ENCODE data around the gene UPK1B.
"Not testable (repeated sequence)": the region's sequence is repeated elsewhere in the genome, so short reads cannot be mapped to it uniquely, and the experiment has no call there.

UPK1B gene

DNA sequence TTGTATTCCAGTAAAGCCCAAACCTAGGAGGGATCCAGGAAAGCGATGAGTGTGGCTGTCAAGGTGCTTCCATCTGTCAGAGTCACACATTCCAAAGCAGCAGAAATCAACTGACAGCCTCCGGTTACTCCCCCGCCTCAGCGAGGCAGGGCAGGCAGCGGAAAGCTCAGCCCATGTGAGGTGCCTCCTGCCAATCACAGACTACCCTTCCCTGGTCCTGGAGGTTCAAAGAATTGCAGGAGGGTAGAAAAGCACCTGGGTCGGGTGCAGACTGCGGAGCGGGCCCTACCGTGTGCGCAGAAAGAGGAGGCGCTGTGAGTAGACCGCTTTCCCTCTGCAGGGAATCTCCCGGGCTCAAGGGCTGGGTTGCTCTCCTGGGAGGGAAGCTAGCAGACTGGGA lies at the start of gene UPK1B:
UPK1B (plus strand) TSS at position 274 of the 400 bp plus-strand sequence. CDS start 13,144 bp downstream, outside the sequence.
- DNase-seq (ENCODE audit: low spot score): no peak

DNA sequence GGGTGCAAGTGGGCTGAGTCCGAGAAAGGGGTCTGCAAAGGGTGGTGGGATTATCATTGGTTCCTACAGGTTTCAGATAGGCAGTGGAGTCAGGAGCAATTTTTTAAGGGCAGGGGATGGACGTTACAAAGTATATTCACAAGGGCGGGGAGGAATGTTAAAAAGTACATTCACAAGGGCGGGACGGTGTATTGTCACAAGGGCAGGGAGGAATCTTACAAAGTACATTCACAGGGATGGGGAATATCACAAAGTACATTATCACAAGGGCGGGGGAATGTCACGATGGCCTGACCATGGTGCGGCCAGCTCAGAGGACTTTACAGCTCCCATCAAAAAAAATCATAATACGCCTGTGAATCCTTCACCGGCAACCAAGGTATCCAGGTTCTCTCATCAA lies 48.1 kb upstream of the UPK1B start:
- no peak for DNase-seq (ENCODE audit: low spot score)

DNA sequence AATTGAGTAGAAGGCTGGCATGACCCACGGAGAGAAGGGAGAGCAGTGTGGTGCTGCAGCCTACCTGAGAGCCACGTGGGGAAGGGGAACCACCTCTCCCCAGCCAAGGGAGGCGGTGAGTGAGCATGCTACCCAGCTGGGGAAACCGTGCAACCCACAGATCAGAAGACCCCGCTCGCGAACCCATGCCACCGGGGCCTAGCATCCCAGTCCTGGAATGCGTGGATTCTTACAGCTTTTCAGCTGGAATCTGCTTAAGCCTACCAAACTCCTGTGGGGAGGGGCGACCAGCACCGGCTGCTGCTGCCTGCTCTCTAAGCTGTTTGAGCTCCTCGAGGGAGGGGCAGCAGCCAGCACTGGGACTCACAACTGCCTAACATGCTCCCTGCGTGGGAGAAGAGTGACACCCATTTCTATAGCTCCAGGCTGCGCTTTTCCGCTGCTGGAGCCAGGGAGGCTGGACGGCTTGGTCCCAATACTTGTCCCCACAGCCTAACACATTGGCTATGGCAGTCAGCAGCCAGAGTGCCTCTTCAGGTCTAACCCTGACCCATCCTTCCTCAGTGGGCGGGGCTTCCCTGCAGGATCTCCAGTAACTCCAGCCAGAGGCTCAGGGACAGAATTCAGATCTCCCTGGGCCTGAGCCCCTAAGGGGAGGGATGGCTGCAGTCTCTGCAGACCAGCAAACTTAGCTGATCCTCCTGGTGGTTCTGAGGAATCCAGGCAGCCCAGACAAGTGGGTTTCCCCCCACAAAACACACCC lies 47.5 kb upstream of the UPK1B start:
- no peak for DNase-seq (ENCODE audit: low spot score)

DNA sequence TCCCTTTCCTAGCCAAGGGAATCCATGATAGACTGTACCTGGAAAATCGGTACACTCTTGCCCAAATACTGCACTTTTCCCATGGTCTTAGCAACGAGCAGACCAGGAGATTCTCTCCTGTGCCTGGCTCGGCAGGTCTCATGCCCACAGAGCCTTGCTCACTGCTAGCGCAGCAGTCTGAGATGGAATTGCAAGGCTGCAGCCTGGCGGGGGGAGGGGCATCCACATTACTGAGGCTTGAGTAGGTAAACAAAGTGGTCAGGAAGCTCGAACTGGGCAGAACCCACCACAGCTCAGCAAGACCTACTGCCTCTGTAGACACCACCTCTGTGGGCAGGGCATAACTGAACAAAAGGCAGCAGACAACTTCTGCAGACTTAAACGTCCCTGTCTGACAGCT lies 43.1 kb upstream of the UPK1B start:
- DNase-seq (ENCODE audit: low spot score): not testable (repeated sequence)

DNA sequence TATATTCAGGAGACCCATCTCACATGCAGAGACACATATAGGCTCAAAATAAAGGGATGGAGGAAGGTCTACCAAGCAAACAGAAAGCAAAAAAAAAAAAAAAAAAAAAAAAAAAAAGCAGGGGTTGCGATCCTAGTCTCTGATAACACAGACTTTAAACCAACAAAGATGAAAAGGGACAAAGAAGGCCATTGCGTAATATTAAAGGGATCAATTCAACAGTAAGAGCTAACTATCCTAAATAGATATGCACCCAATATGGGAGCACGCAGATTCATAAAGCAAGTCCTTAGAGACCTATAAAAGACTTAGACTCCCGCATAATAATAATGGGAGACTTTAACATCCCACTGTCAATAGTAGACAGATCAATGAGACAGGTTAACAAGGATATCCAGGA lies 41.1 kb upstream of the UPK1B start:
- DNase-seq (ENCODE audit: low spot score): not testable (repeated sequence)

DNA sequence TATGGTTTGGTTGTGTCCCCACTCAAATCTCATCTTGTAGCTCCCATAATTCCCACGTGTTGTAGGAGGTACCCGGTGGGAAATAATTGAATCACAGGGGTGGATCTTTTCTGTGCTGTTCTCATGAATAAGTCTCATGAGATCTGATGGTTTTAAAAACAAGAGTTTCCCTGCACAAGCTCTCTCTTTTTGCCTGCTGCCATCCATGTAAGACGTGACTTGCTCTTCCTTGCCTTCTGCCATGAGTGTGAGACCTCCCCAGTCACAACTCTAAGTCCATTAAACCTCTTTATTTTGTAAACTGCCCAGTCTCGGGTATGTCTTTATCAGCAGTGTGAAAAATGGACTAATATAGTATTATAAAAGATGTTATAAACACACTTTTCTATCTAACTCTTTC lies 34.0 kb upstream of the UPK1B start:
- DNase-seq (ENCODE audit: low spot score): not testable (repeated sequence)

DNA sequence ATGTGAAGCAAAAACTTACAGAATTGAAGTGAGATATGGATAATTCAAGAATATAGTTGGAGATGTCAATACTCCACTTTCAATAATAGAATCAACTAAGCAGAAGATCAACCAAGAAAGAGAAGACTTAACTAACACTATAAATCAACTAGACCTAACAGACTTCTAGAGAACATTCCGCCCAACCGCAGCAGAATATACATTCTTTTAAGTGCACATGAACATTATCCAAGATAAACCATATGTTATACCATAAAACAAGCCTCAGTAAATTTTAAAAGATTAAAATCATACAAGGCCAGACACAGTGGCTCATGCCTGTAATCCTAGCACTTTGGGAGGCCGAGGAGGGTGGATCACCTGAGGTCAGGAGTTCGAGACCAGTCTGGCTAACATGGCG lies 32.9 kb upstream of the UPK1B start:
- DNase-seq (ENCODE audit: low spot score): no peak

DNA sequence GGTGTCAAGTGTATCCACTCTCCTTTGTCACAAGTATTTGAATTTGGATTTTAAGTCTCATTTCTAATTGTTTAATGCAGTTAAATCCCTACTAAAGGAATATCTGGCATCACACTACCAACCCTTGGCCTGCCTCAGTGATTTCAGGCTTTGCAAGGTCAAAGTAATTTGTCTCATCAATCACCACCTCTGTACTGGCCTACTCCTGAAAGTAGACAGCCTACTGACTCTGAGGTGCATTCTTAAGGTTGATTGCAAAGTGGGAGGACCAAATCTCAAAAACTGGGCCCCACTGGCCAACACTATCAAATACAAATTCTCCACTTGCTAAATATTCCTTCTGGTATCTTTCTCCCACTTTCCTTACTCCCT lies 28.3 kb upstream of the UPK1B start:
- no peak for DNase-seq (ENCODE audit: low spot score)

DNA sequence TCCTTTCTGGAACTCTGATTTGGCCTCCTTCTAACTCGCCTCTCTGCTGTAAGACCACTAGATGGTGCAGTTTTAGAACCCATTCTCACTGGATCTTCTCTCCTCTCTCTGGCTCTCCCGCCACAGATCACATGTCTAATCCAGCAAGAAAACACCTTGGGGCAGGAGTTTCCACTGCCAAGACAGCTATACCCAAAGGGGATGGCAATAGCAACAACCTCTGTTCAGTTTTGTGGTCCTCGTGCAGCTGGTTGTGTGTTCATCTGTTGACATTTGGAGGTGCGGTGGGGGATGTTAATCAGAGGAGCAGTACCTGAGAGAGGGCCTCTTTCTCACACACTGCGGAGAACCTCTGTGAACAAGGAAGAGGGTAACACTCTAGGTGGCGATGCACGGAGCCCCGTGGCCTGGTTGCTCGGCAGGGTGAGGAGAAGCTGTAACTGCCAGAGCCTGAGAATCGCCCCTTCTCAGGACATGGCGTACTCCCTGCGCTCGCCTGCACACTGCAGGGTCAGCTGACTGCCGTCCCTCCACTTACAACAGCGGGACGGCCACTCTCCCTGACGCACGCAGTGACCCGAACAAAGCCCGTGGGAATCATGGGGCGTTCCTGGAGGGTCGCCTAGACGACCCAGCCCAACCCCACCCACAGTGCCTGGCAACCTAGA lies 27.8 kb upstream of the UPK1B start, which contains the start of gene TEX55:
TEX55 (plus strand) TSS at position 666 of the 668 bp plus-strand sequence. CDS start 25 bp downstream, outside the sequence.
- DNase-seq (ENCODE audit: low spot score): peak; percentile 70

DNA sequence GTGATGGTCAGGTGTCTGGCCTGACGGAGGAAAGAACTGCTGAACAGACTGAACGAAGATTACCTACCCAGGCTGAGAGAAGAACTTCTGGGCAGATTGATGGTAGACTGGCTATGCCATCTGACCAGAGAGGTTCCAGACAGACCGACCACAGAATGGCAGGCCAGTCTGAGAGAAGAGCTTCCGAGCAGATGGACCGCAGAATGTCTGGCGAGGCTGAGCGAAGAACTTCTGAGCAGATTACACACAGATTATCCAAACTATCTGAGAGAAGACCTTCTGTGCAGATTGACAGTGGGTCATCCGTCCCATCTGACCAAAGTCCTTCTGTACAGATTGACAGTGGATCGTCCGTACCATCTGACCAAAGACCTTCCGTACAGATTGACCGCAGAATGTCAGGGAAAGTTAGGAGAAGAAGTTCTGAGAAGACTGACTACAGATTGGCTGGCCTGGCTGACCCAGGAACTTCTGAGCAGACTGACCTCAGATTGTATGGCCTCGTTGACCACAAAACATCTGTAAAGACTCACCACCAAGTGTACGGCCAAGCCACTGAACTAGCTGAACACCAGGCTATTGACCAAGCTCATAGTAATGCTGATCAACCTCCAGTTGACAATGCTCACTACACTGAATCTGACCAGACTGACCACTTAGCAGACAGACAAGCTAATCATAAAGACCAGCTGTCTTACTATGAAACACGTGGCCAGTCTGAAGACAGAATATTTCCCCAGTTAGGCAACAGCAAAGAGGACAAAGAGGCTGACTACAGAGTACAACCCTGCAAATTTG lies 26.6 kb upstream of the UPK1B start:
- DNase-seq (ENCODE audit: low spot score): no peak

DNA sequence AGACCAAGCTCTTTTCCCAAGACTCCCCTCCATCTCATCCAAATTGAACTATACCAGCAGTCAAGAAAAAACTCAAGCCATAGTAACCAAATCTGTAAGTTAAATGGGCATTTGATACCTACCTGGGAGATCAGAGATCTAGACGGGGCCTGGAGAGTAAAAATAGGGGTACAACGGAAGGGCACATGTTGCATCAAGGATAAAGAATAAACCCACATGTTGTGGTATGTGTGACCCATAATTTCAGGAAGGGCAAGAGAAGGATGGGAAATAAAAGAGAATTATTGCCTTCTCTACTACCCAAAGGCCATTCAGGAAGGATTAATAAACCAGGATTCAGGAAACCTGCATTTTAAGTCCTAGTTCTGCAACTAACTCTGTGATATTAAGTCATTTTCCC lies 25.9 kb upstream of the UPK1B start:
- no peak for DNase-seq (ENCODE audit: low spot score)

DNA sequence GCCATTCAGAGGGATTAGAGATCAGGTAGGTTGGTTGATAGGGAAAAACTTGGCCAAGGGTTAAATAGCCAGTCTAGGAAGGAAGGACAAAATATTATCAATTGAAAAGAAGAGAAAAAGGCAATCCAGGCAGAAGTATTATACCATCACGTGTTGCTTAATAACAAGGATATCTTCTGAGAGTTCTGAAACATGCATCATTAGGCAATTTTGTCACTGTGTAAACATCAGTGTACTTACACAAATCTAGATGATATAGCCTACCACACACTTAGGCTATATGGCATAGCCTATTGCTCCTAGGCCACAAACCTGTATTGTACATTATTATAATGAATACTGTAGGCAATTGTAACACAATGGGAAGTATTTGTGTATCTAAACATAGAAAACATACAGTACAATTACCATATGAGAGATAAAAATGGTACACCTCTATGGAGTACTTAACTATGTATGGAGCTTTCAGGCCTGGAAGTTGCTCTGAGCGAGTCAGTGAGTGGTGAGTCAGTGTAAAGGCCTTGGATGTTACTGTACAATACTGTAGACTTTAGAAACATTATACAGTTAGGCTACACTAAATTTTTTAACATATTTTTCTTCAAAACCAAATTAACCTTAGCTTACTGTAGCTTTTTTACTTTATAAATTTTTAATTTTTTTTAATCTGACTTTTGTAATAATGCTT lies 24.8 kb upstream of the UPK1B start:
- no peak for DNase-seq (ENCODE audit: low spot score)

DNA sequence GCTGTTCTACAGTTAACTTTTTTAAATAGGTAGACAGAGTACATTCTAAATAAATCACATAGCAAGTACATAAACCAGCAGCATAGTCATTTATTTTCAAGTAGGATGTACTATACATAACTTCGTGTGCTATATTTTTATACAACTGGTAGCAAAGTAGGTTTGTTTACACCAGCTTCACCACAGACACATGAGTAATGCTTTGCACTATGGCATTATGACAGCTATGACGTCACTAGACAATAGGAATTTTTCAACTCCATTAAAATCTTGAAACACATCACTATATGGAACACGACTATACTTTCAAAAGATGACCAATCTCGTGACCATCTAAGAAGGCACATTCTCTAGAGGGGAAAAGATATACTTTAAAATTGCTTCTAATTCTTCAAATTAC lies 23.9 kb upstream of the UPK1B start:
- DNase-seq (ENCODE audit: low spot score): no peak

DNA sequence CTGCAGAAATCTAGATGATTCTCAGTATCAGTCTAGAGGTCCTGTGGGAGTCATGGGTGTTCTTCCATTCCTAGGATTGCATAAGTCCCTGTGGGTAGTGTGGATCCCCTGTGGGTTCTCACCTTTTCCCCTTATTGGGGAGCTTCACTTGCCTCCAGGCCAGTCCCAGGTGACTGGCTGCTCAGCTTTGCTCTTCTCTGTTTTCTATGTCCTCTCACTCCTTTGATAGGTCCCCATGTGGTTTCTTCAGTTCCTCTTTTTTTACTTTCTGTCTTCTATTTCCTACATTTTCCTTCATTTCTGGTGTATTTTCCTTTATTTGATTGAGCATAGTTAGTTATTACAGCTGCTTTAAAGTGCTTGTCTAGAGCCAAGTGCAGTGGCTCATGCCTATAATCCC lies 16.5 kb upstream of the UPK1B start:
- DNase-seq (ENCODE audit: low spot score): no peak

DNA sequence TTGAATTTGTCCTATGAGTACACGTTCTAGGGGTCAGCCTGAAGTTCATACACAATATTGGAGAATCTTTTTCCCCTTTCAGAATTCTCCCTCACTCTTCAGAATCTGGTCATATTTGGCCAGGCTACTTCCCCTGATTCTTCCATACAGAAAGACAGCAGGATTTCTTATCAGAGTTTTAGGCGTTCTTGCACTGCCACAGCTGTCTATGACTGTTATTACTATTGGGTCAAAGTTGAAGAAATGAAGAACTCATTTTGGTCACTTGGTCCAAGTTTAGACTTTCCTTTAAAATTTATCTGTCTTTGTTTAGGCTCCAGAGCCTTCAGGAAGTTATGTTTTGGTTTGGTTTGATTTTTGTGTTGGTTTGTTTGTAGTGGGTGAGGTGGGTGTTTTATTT lies 15.4 kb upstream of the UPK1B start:
- no peak for DNase-seq (ENCODE audit: low spot score)

DNA sequence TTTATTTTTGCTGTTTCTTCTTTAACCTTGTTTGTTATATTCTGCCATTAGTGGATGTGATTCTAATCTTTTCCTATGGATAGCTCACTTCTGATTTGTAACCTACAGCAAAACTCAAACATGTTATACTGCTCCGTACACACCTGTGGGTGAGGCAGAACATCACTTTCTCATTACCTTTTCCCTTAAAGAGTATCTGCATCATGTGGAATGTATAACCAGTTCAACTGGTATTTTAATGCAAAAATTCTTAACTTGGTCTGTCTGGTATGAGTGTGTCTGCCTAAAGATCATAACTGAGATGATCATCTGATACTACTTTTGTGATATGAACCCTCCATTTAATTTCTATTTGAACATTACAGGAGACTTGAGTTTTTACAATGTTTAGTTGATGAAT lies 13.0 kb upstream of the UPK1B start:
- no peak for DNase-seq (ENCODE audit: low spot score)

DNA sequence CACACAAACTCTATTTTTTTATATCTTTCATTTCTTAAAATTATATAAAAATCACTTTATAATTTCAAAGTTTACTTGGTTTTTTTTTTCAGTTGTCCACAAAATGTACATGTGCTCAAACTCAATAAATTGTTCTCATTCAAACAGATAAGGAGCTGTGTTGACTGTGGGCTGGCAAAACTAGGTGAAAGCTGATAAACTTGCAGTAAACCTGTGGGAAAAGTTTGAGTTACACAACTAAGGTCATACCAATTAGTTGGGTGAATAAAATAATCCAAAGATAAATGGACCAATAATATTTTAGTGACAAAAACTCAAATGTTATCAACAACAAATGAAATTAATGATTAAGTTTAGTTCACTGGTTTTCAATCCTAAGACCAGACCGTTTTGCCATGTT lies 12.6 kb upstream of the UPK1B start:
- DNase-seq (ENCODE audit: low spot score): no peak

DNA sequence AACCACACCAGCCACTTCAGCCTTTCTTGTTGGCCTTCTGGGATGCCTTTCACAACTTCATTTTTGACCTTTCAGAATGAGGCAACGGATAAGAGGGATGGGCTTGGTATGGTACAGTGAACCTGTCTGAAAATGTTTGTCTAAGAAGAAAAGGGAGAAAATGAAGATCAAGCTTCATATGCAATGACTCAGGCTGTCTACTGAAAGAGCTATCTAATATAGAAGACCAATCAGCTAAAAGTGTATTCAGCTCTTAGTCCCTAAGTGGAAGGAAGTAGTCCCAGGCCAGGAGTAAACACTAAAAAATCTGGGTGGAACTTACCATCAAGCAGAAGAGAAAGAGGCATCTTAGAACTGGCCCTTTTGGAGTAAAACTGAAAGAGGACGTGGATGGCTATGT lies 12.2 kb upstream of the UPK1B start:
- DNase-seq (ENCODE audit: low spot score): no peak

DNA sequence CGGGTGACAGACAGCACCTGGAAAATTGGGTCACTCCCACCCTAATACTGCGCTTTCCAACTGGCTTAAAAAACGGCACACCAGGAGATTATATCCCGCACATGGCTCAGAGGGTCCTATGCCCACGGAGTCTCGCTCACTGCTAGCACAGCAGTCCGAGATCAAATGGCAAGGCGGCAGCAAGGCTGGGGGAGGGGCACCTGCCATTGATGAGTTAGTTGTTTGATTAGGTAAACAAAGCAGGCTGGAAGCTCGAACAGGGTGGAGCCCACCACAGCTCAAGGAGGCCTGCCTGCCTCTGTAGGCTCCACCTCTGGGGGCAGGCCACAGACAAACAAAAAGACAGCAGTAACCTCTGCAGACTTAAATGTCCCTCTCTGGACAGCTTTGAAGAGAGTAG lies 8.7 kb upstream of the UPK1B start:
- not testable (repeated sequence) for DNase-seq (ENCODE audit: low spot score)

DNA sequence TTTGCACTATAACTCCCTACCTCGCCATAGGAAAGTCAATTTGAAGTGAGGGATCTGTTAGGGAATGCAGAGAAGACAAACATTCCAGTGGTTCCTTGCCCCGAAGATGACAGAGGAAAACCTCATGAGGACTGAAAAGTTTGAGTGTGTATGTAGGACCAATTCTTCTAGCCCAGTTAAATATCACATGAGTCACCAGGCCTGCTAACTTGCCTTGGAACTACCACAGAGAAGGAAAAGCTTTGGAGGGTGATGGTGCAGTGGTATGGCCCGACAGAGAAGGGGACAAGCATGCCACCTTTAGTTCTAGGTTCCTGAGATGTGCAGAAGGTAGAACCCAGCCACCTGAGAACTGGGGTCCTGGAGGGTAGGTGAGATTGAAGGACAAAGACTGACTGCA lies 2.6 kb upstream of the UPK1B start:
- DNase-seq (ENCODE audit: low spot score): no peak

DNA sequence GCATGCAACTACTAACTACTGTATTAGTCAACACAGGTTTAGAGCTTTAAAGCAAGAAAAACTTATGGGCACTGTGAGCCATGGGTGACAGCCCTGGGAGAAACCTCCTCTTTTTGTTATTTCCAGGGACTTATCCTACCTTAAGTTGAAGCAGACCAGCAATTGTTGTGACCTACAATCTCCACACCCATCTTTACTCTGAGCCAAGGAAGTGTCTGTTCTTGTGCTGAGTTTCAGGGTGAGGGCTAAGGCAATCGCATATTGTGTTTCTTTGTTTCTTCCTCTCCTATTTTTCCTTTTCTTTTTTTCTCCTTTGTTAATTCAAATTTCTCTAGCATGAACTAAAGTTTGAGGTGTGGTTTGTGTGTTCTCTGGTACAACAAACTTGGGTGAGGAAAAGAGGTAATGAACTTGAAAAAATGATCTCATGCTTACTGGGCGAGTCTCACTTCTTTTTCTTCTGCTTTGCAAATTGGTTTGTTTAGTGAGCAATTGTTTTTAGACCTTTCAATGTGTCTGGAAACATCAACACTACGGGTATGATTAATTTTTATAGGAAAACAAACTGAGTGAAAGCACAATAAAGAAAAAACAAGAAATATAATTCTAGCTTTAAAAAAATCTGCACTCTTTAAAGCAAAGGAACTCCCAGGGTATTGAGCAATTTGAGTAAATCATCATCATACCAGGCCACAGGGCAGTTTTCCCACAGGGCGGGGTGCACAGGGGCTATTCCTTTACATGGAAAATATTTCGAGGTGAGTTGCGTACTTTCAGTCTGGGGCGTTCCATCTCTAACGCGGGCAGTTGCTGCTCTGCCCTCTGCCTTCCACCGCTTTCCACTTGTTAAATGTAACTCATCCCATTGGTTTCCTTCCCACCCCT lies 2.7 kb downstream of the UPK1B start:
- DNase-seq (ENCODE audit: low spot score): no peak
